ENCODE data around the gene PKHD1.

- TF ChIP-seq POLR2A (IDR thresholded peaks at IDR 0.05; ENCODE audit: low read length) (no peak), GATA1 (IDR thresholded peaks at IDR 0.05; ENCODE audit: low read depth, low read length) (no peak)
Measured at GRCh38 chr6:51910851-51911250, 176.6 kb downstream of the PKHD1 start.
